GM06990 (cell line): Measurements from ENCODE around the gene PROP1.
"Not testable (repeated sequence)": the region's sequence is repeated elsewhere in the genome, so short reads cannot be mapped to it uniquely, and the experiment has no call there.

Source experiments
- DNase-seq: peaks from one replicate; pipeline ENCODE4 v3.0.0-alpha.2; 2011; ENCODE audit not compliant: insufficient read length; ENCODE audit errors: extremely low read depth
- H3K27me3 ChIP-seq: replicated peaks from 2 replicates; pipeline ENCODE4 v1.6.0; 2011; ENCODE audit warnings: low read length; ENCODE audit not compliant: control insufficient read depth, insufficient read depth
- H3K36me3 ChIP-seq: 2 replicates; pipeline ENCODE4 v1.5.1; 2011; ENCODE audit warnings: low read length; ENCODE audit not compliant: control insufficient read depth, insufficient read depth
- H3K4me3 ChIP-seq: replicated peaks from 2 replicates; pipeline ENCODE4 v1.5.1; 2011; ENCODE audit warnings: low read depth, mild to moderate bottlenecking, control low read depth, low read length
- CTCF ChIP-seq: IDR thresholded peaks from 2 replicates; pipeline ENCODE4 v1.5.1; 2011; ENCODE audit warnings: low read length, control low read depth, mild to moderate bottlenecking, inconsistent platforms; ENCODE audit not compliant: insufficient read depth, poor library complexity, severe bottlenecking

PROP1 gene

DNA sequence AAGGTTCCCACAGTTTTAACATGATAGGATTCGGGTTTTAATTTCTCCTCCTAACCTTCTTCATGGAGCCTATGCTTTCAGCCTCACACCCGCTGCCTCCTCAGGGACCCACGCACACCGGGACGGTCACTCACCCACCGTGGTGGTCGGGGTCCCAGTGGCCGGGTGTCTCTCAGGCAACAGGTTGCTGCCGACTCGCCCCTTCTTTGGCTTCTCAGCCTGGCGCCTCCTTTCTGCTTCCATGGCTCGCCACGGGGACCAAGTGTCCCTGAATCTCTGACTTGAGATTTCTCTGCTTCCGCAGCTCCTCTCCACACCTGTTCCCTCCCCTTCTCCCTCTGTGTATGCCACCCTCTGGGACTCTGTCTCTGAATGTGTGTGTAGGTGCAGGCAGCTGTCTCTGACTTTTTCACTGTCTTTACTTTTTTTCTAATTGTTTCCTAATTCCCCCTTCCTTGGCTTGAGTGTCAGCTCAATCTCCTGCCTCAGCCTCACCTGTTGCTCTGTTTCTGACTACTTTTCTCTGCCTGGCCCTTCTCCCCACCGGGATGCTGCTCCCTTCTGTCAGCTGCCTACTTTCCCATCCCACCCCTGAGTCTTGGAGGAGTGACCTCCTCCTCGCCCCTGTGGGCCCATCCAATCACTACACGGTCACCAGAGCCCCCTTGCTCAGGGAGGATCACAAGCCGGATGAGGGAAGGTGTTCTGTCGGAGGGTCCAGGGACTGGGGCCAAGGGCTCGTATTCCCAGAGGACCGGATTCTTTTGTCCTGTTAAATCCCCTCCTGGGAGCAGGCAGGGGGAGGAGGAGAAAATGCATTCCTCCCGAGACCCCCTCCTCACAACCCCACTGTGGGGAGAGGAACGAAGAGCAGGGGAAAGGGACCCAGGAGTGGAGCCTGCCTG lies at the start of gene PROP1:
PROP1 (minus strand) TSS at position 552 of the 905 bp plus-strand sequence; CDS start at position 243, 309 bp downstream.
- H3K27me3 ChIP-seq = no peaks in the 10 kb centered on the region; the same call in 1 of the 2 replicates
- DNase-seq = no peak
- no peak for TF ChIP-seq CTCF
- no peaks in the 10 kb centered on the region for H3K36me3 ChIP-seq
- no peak within 1 kb of the TSS for H3K4me3 ChIP-seq

DNA sequence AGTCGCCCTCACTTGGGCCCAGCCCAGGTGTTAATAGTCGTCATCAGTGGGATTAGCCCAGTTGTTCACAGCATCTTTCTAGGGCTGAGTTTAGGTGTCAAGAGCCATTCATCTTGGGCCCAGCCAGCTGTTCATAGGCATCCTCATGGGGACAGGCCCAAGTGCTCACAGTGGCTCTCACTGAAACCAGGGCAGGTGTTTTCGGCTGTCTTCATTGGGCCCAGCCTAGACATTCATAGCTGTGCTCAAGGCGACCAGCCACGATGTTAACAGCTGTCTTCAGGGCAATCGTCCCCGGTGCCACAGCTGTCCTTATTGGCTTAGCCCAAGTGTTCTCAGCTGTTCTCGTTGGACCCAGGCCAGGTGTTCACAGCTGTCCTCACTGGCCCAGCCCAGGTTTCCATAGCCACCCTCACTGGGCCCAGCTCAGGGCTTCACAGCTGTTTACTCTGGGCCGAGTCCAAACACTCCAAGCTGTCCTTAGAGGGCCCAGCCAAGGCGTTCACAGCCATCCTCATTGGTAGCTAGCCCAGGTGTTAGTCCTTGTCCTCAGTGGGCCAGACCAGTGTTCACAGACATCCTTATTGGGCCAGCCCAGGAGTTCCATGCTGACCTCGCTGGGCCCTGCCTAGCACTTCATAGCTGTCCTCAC lies 23.5 kb upstream of the PROP1 start:
- not testable (repeated sequence) for H3K4me3 ChIP-seq, DNase-seq, H3K36me3 ChIP-seq, H3K27me3 ChIP-seq

GRCh38 chr5:178012758-178013157 lies 16.7 kb upstream of the PROP1 start:
- H3K27me3 ChIP-seq, DNase-seq, H3K4me3 ChIP-seq, H3K36me3 ChIP-seq: not testable (repeated sequence)

- H3K4me3 ChIP-seq, H3K27me3 ChIP-seq, DNase-seq, H3K36me3 ChIP-seq: not testable (repeated sequence)
These were observed 15.9 kb upstream of the PROP1 start for GRCh38 chr5:178011816-178012554.

- not testable (repeated sequence) for DNase-seq, H3K27me3 ChIP-seq, H3K36me3 ChIP-seq, H3K4me3 ChIP-seq
These were observed 11.2 kb upstream of the PROP1 start for GRCh38 chr5:178007272-178007671.

DNA sequence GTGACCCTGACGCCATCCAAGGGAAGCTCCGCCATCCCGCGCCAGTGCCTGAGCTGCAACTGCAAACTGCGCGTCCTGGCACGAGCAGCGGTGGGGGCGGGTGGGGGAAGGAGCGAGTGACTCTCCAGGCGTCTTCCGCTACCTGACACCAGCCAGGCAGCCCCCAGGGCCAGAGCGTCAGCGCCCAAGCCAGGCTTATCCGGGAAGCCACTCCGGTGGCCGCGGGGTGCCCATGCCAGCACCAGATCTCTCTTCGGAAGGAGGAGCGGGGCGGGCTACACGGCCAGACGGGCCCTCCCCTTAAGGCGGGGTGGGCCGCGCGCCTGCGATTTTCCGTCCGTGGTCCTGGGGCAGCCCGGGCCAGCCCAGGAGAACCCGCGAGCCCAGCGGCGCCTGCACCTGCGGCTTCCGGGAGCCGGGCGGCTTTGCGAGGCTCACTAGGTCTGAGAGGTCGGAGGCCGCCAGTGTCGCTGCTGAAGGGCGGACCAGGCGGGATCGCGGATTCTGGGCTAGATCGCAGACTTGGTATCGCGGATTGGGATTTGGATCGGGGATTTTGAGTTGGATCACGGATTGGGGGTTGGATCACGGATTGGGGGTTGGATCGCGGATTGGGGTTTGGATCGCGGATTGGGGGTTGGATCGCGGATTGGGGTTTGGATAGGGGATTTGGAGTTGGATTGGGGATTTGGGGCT lies 10.6 kb upstream of the PROP1 start:
- DNase-seq, H3K27me3 ChIP-seq, H3K36me3 ChIP-seq, H3K4me3 ChIP-seq: not testable (repeated sequence)

GRCh38 chr5:178006181-178006535 lies 10.1 kb upstream of the PROP1 start:
- H3K27me3 ChIP-seq, H3K4me3 ChIP-seq, H3K36me3 ChIP-seq, DNase-seq: not testable (repeated sequence)

DNA sequence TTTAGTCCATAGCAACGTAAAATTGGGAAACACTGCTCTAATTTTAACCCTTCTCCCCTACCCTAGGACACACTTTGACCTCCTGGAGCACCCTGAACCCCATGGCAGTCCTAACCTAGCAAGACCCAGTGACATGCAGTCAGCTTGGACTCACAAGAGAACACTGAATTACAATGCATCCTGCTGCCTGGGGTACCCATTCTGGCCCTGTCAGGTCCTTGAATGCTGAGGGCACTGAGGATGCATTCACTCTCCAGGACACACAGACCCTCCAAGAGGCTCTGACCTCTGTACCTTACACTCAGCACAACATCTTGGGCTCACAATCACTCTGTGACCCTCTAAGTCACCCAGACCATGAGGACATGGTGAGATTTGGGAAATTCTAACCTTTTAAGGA lies 1.8 kb upstream of the PROP1 start:
- Histone ChIP-seq H3K36me3 (no peaks in the 10 kb centered on the region), H3K27me3 (no peaks in the 10 kb centered on the region; the same call in 1 of the 2 replicates), H3K4me3 (no peak overlapping the region)
- TF ChIP-seq CTCF = no peak
- no peak for DNase-seq
